OCI-LY7 (cell line): ENCODE results near the gene C1orf35.

Experiments
- EZH2phosphoT487 ChIP-seq: fragments of 200-600 bp; sonication (generic); IDR thresholded peaks from 2 replicates; pipeline ENCODE4 v1.6.1; 2018; ENCODE audit warnings: low read depth, borderline replicate concordance, mild to moderate bottlenecking, mixed run types, antibody characterized with exemption, low read length, moderate library complexity, mixed read lengths
- TF ChIP-seq, protein P1 (sequence below): fragments of 200-600 bp; sonication (generic); conservative IDR thresholded peaks from 2 replicates; pipeline ENCODE4 v1.5.1; 2014; ENCODE audit warnings: mild to moderate bottlenecking, antibody characterized with exemption, low read length, moderate library complexity, mixed read lengths

DNA sequence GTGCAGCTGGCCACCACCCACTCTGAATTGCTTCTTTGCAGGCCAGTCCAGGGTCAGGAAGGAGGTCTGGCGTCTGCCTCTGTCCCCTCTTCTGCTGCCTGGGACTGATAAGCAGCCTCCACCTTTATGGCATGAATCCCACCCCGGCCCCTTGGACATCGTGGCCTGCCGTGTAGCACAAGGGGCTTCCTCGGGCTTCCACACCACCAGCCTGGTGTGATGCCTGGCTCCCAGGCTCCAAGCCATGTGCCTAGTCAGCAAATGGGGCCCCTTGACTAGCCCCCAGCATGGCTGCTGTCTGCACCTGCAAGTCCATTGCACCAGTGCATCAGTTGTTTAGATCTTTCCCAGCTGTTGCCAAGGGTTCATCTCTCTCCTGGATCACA, 30.5 kb downstream of the C1orf35 start:
- TF ChIP-seq EZH2phosphoT487: no peak
- TF ChIP-seq, protein P1, sequence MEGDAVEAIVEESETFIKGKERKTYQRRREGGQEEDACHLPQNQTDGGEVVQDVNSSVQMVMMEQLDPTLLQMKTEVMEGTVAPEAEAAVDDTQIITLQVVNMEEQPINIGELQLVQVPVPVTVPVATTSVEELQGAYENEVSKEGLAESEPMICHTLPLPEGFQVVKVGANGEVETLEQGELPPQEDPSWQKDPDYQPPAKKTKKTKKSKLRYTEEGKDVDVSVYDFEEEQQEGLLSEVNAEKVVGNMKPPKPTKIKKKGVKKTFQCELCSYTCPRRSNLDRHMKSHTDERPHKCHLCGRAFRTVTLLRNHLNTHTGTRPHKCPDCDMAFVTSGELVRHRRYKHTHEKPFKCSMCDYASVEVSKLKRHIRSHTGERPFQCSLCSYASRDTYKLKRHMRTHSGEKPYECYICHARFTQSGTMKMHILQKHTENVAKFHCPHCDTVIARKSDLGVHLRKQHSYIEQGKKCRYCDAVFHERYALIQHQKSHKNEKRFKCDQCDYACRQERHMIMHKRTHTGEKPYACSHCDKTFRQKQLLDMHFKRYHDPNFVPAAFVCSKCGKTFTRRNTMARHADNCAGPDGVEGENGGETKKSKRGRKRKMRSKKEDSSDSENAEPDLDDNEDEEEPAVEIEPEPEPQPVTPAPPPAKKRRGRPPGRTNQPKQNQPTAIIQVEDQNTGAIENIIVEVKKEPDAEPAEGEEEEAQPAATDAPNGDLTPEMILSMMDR: no peak
